ENCODE measurements around the gene QARS1.

The QARS1 gene

DNA sequence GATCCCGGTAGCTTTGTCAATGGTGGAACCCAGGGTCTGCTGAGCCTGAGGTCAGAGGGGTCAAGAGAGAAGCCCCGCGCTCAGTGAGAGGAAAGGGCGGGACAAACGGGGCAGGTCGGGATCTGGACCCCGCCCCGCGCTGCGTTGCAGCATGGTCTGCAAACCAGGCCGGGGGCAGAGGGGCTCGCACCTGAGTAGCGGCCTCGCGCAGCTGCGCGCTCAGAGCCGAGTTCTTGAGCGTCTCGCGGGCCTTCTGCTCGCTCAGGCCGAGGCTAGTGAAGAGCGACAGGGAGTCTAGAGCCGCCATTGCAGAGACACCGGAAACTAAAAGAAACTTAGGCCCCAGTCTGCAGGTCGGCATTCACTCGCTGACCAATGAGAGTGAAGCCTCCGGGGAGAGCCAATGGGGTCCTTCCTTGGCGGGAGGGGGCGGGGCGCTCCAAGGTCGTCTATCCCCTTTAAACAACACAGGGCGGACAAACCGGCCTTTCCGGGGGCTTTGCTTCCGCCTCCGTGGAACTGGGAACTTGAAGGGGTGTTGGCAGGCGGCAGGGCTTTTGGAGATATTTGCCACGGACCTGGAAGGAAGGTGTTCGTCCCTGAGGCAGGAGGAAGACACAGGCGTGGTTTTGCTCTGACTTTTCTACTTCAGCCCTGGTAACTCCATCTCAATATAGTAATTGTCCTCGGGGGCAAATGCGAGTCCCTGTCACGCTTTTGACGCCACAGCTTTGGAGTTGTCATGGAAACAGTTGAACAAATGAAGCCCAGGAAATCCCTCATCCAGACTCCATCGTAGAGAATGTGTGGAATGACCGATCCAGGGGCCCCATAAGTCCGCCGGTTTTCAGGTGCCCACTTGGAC lies at the start of gene QARS1:
Gene QARS1 (minus strand): TSS at position 331 of the 865 bp plus-strand sequence. CDS start 24 bp downstream, at position 307.
- peak; percentile 94 for DNase-seq

GRCh38 chr3:49153349-49153912 lies 48.9 kb upstream of the QARS1 start:
- no peak for DNase-seq

DNA sequence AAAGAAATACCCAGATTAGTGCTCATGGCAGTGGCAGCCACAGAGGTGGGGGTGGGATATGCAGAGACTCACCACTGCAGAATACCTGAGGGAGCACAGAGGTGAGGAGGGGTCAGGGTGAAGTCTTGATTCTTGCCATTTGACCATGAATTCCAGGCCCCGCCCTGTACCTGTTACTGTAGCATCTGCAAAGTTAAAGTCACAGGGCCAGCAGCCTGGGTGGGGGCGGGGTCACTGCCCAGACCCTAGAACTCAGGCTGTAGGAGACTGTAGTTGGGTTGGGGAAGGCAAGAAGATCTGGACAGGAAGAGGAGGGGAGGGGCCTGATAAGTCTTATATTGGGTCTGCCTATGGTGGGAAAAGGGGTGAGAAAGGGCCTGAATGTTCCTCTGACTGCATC lies 47.1 kb upstream of the QARS1 start:
- DNase-seq: no peak

GRCh38 chr3:49148159-49148558 lies 43.6 kb upstream of the QARS1 start:
- no peak for DNase-seq

GRCh38 chr3:49140080-49140479 lies 35.5 kb upstream of the QARS1 start:
- DNase-seq: no peak

DNA sequence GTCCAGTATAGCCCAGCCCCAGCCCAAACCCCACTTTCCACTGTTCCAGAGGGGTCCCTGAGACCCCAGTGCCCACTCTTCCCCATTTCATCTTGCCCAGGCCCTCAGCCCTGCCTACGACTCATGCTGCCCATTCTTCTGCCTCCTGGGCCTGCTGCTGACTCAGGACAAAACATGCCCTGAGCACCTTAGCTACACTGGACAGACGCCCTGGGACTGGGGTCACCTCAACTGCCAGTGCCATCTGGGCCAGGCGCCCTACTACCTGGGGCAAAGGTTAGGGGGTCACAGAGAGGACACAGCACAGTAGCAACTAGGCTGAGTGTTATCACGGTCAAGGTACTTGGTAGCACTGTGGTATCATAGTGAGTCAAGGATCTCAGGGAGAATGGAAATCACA lies 30.9 kb upstream of the QARS1 start:
- no peak for DNase-seq

DNA sequence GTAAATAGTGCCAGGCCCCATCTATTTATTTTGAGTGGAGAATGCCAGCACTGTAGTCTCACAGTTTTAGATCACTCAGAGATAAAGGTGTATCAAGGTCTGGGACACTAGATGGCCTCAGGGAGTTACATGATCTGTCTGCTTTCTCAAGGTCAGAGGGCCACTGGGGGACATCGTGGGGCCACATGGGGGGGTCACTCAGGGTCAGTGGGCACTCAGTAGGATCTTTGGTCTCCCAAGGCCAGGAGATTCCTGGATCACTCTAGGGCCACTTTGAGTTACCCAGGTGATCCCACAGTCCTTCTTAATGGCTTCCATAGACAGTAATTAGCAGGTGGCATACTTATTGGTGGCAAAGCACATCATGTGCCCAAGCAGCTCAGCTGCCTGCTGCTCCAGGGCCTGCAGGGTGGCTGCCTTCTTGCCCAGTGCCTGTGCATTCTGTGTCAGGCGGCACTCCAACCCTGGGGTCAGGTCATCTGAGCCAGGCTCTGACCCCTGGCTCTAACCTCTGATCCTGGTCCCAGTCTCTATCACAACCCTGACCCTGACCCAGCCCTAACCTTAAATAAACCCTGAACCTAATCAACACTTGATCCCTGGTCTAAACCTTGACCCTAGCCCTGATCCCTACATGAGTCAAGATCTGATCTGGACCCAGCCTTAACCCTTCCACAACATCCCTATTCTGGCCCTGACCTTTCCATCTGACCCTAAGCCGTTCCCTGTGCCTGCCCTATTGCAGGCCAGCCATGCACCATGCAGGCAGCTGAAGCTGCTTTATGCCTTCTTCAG lies 30.1 kb upstream of the QARS1 start:
- DNase-seq: no peak

- DNase-seq: peak; percentile 92
Observed at GRCh38 chr3:49133226-49133951, 28.8 kb upstream of the QARS1 start.

DNA sequence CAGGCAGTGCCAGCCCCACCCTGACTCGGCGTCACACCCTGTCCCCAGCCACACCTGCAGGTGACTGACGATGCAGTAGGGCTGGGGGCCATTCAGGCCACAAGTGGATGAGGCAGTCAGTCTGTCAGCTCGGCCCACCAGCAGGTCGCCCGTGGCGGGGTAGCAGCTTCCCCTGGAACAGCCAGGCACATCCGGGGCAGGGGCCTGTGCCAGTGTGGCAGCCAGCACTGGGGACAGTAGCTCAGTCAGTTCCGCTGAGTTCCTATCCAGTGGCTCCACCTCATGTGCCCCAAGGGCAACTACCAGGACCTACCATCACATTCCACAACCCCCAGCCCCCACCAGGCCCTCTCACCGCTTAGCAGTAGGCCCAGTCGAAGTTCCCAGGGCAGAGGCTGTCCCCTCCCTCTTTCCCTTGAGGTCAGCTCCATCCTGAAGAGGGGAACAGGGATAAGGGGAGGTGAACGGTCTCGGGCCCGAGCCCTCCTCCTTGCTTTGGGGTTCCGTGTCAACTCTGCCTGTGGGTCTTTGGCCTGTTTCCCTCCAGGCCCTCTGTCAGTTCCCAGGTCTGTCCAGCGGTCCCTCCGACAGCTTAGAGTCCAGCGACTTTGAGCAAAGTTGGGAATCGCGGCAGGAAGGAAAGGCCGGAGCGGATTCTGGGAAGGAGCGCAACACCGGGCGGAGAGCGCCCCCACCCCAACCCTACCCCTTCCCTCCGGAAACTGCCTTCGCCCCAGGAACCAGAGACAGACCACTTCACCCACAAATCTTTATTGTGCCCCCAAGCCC lies 28.1 kb upstream of the QARS1 start, which contains the start of gene LAMB2:
Gene LAMB2 (minus strand): TSS at position 614 of the 789 bp plus-strand sequence. CDS start 183 bp downstream, at position 431.
- peak; percentile 78 for DNase-seq

DNA sequence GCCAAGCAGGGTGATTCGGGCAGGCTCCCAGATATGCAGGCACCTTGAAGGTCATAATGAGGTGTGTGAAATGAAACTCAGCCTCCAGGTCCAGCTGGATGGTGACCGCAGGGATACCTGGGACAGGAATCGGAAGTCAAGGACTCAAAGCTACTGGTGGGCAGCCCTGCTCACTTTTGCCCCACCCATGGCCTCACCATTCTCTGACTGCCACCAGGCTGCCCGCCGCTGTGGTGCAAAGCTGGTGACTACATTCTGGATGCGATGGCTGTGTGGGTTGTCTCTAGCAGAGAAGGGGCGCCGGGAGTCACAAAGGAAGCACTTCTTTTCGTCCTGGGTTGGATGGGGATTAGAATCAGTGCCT lies 27.5 kb upstream of the QARS1 start:
- DNase-seq: no peak

- no peak for DNase-seq
Observed at GRCh38 chr3:49131576-49131975, 27.0 kb upstream of the QARS1 start.

GRCh38 chr3:49131040-49131439 lies 26.5 kb upstream of the QARS1 start:
- DNase-seq: no peak

DNA sequence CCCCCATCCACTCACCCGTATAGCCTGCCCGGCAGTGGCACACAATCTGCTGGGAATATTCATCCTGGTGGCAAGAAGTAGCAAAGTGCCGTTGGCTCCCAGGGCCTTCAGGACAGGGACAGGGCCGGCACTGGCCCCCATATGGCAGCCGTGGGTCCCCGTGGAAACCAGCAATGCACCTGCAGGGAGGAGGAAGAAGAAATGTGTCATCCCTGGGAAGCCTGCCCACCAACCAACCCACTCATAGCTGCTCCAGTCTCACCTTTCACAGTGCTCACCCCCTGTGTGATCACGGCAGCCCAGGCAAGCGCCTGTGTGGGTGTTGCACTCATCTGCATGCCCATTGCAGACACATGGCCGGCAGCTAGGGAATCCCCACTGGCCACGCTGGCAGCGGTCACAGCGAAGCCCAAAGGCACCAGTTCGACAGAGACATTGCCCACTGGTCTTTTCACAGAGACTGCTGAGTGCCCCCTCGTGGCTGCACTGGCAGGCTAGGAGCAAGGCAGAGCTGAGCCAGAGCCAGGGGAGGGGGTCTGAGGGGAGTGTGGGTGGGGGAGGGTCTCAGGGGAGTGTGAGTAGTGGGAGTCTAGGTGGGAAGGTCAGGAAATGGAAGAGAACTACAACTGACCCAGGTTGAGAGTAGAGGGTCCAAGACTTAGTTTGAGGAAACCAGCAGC lies 20.6 kb upstream of the QARS1 start:
- DNase-seq: no peak

DNA sequence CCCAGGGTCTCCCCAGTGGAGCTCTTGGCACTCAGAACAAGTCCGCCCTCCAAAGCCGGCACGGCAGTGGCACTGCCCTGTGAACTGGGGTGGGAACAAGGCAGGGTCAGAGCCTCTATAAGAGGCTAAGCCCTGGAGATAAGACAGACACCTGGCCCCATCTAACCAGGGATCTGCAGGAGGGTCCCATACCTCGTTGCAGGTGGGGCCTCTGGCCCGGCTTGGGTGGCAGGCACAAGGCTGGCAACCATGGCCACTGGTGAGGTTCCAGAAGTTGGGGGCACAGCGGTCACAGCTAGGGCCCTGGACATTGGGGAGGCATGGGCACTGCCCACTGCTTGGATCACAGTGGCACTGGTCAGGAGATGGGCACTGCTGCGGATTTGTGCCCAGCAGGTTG lies 19.6 kb upstream of the QARS1 start:
- no peak for DNase-seq

DNA sequence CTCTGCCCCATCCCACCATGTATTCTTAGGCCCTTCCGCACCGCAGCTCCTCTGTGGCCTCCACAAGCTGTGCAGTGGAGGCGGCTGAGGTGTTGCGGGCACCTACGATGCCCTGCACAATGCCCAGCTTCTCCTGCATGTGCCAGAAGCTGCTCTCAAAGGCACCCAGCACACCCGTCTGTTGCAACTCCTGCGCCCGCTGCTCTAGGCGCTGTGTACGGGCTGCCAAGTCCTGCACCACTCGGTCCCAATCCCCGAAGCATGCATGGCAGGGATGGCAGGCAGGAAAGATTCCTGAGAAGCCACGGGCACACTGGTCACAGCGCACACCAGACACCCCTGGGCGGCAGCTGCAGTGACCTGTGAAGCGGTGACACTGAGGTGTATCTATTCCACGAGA lies 19.1 kb upstream of the QARS1 start:
- no peak for DNase-seq

- no peak for DNase-seq
Observed at GRCh38 chr3:49122886-49123545, 18.5 kb upstream of the QARS1 start.

DNA sequence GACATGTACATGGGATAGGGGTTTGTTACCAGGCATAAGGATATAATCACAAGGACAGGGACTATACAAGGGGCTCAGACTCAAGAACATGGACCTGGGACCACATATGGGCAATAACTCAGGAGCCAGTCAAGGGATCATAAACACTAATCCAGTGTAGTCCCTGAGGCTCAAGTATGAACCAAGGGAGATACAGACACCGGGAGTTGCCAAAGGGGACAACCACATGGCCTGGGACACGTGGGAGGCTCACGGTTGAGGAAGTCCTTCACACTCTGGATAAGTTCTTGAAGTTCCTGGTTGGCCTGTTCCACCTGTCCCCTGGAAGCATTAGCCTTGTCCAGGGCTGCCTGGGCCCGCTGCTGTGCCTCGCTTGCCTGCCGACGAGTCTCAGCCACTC lies 17.9 kb upstream of the QARS1 start:
- DNase-seq: no peak

- no peak for DNase-seq
Observed at GRCh38 chr3:49122022-49122421, 17.5 kb upstream of the QARS1 start.

GRCh38 chr3:49121132-49121736 lies 16.7 kb upstream of the QARS1 start:
- DNase-seq: no peak

DNA sequence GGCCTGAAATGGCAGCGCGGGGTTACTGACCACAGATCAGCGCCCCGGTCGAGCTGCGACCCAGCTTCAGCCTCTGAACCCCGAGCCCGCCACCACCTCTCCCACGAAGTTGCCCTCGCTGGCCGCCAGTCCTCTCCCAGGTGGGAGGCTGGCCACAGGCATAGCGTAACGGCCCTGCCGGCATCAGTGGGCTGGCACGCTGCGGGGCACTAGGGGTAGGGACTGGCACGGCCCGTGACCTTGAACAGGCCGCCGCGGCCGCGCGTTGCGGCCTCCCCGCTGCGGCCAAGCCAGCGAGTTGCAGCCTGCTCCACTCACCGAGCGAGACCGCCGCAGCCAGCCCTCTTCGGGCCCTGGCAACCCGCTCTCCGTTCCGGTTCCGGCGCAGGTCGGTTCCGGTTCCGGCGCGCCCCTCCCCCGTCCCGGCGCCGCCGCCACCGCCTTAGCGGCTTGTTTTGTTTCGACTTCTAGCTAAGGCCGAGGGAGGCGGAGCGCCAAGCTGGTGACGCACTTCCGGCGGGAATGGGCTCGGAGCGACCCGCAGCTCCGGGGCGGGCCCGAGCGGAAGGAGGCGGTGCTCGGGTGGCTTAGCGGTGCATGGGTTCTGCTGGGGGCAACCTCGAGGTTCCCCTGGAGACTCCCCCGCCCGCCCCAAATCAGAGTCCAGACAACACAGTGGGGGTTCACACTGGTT lies 16.0 kb upstream of the QARS1 start, which contains the start of gene USP19:
Gene USP19 (minus strand): TSS at position 386 of the 694 bp plus-strand sequence. CDS start 1,678 bp downstream, outside the sequence.
- peak; percentile 92 for DNase-seq

Measured in fibroblast of skin of right quadriceps (primary cell).